IMR-90 (cell line): ENCODE measurements around the gene PIK3R5.

ENCODE experiments used
- BHLHE40 ChIP-seq: fragments of 150-350 bp; IDR thresholded peaks from 2 replicates; pipeline ENCODE4 v1.6.1; 2016; ENCODE audit warnings: mild to moderate bottlenecking, low read depth, low read length
- CEBPB ChIP-seq: IDR thresholded peaks from 2 replicates; pipeline ENCODE4 v1.6.1; 2012; ENCODE audit warnings: low read depth, low read length, improper control_type of control experiment
- MAFK ChIP-seq: IDR thresholded peaks from 2 replicates; pipeline ENCODE4 v1.6.1; 2012; ENCODE audit warnings: low read depth, low read length, improper control_type of control experiment
- MAZ ChIP-seq: IDR thresholded peaks from 2 replicates; pipeline ENCODE4 v1.6.1; 2012; ENCODE audit warnings: low read depth, mild to moderate bottlenecking, low read length, improper control_type of control experiment, moderate library complexity, borderline replicate concordance
- POLR2A ChIP-seq: IDR thresholded peaks from 2 replicates; pipeline ENCODE4 v1.6.1; 2012; ENCODE audit warnings: mild to moderate bottlenecking, low read depth, low read length
- RCOR1 ChIP-seq: IDR thresholded peaks from 2 replicates; pipeline ENCODE4 v1.6.1; 2012; ENCODE audit warnings: mild to moderate bottlenecking, low read length, improper control_type of control experiment; ENCODE audit not compliant: insufficient replicate concordance
- RFX5 ChIP-seq: IDR thresholded peaks from 2 replicates; pipeline ENCODE4 v1.8.0; 2012; ENCODE audit warnings: low read depth, mild to moderate bottlenecking, low read length, moderate library complexity
- SMC3 ChIP-seq: fragments of 150-350 bp; IDR thresholded peaks from 2 replicates; pipeline ENCODE4 v1.6.1; 2016; ENCODE audit warnings: low read depth, mild to moderate bottlenecking, antibody characterized with exemption, low read length, moderate library complexity
- USF2 ChIP-seq: fragments of 150-350 bp; IDR thresholded peaks from 2 replicates; pipeline ENCODE4 v1.6.1; 2017; ENCODE audit warnings: mild to moderate bottlenecking, antibody characterized with exemption, low read length, low read depth
- TF ChIP-seq, protein P1 (sequence below): conservative IDR thresholded peaks from 2 replicates; pipeline ENCODE4 v1.5.1; 2012; ENCODE audit warnings: mild to moderate bottlenecking, low read depth, low read length, improper control_type of control experiment

DNA sequence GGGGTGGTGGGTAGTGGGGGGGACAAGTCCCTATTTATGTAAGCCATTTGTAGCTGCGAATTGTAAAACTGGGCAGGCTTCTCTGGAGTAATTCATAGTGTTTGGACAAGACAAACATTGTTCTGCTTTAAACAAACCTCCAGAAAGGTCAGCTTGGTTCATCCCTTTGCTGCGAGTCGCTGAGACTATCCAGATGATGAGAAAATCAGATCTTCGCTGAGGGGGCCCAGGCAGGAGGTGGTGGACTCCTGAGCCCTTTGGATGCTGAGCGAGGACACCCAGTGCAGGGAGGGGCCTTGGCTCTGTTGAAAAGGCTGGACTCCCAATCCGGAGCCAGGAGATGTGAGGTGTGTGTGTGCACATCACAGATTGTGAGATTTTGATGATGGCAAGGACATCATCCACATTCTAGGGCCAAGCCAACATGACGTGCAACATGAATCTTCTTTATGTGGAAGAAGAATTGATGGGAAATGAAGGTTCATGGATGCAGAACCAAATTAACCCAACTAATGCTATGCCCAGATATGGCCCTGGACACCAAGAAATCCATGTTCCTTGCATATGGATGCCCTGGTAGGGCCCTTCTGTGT, 40.8 kb upstream of the PIK3R5 start:
- TF ChIP-seq, protein P1, sequence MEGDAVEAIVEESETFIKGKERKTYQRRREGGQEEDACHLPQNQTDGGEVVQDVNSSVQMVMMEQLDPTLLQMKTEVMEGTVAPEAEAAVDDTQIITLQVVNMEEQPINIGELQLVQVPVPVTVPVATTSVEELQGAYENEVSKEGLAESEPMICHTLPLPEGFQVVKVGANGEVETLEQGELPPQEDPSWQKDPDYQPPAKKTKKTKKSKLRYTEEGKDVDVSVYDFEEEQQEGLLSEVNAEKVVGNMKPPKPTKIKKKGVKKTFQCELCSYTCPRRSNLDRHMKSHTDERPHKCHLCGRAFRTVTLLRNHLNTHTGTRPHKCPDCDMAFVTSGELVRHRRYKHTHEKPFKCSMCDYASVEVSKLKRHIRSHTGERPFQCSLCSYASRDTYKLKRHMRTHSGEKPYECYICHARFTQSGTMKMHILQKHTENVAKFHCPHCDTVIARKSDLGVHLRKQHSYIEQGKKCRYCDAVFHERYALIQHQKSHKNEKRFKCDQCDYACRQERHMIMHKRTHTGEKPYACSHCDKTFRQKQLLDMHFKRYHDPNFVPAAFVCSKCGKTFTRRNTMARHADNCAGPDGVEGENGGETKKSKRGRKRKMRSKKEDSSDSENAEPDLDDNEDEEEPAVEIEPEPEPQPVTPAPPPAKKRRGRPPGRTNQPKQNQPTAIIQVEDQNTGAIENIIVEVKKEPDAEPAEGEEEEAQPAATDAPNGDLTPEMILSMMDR: no peak
- no peak for TF ChIP-seq SMC3
- no peak for TF ChIP-seq POLR2A
- no peak for TF ChIP-seq CEBPB
- TF ChIP-seq USF2: no peak
- TF ChIP-seq MAZ: no peak
- TF ChIP-seq BHLHE40: no peak
- TF ChIP-seq MAFK: no peak
- TF ChIP-seq RCOR1: no peak
- TF ChIP-seq RFX5: no peak
